ENCODE data around the gene RFC4.

RFC4 gene

DNA sequence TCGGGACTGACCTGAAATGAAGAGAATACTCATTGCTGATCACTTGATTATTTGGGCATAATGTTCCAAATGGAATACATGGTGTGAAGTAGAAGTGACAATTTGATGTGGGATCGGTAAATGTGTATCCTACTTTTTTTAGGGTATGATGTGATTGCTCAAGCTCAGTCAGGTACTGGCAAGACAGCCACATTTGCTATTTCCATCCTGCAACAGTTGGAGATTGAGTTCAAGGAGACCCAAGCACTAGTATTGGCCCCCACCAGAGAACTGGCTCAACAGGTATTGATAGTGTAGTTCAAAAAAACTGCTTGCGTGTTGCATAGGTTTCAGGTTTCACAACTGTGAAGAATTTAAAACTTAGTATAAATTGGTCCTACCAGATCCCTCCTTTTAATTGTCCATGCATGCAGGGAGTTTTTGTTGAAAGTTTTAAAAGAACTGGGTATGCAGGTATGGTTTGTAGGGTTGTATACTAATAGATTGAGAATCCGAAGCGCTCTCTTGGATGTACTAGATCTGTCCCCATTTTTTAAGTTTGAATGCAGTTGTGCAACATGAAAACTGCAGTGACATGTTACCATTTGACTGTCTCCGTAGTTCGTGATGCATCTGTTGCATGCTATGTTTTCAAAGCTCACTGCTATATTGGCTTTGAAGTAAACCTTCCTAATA, 21.3 kb downstream of the RFC4 start:
- TF ChIP-seq, protein P1, sequence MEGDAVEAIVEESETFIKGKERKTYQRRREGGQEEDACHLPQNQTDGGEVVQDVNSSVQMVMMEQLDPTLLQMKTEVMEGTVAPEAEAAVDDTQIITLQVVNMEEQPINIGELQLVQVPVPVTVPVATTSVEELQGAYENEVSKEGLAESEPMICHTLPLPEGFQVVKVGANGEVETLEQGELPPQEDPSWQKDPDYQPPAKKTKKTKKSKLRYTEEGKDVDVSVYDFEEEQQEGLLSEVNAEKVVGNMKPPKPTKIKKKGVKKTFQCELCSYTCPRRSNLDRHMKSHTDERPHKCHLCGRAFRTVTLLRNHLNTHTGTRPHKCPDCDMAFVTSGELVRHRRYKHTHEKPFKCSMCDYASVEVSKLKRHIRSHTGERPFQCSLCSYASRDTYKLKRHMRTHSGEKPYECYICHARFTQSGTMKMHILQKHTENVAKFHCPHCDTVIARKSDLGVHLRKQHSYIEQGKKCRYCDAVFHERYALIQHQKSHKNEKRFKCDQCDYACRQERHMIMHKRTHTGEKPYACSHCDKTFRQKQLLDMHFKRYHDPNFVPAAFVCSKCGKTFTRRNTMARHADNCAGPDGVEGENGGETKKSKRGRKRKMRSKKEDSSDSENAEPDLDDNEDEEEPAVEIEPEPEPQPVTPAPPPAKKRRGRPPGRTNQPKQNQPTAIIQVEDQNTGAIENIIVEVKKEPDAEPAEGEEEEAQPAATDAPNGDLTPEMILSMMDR (IDR thresholded peaks at IDR 0.05; ENCODE audit: low read depth, low read length) = no peak
- H3K4me3 ChIP-seq (ENCODE audit: low read depth, low read length) = peak overlapping the region; percentile 89

GRCh38 chr3:186783731-186784515, 22.4 kb downstream of the RFC4 start:
- TF ChIP-seq, protein P1 (IDR thresholded peaks at IDR 0.05; ENCODE audit: low read depth, low read length) = no peak
- peak overlapping the region; percentile 89 for H3K4me3 ChIP-seq (ENCODE audit: low read depth, low read length)

DNA sequence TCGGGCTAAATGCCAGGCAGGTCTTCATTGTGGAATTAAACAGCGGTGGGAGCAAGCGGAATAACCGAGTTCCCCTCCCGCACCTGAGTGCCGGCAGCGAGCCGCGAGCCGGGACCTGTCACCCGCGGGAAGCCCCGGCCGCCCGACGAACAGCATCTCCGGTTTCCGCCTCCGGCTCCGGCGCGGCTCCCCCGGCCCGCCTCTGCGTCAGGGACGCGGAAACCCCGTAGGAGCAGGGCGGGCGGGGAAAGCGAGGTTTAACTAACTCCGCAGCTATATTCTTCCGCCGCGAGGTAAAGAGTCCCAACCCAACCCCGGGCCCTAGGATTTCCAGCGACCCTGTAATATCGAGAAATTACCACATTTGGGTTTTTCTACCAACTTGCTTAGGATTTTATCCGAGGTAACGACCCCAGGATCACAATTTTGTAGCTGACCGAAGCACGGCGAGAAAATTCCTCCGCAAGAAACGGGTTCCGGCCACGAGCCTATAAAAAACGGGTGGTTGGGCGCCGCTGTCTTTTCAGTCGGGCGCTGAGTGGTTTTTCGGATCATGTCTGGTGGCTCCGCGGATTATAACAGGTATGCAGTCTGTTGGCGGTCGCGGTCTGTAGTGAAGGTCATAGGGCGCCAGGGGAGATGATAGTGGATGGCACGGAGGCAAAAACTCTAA, 23.1 kb downstream of the RFC4 start, which contains the start of gene EIF4A2:
TSS of gene EIF4A2 (plus strand) at position 520 of the 673 bp plus-strand sequence. CDS start at position 554, 34 bp downstream.
- TF ChIP-seq, protein P1 (IDR thresholded peaks at IDR 0.05; ENCODE audit: low read depth, low read length) = no peak
- peak within 1 kb of the TSS; percentile 89 for H3K4me3 ChIP-seq (ENCODE audit: low read depth, low read length)

DNA sequence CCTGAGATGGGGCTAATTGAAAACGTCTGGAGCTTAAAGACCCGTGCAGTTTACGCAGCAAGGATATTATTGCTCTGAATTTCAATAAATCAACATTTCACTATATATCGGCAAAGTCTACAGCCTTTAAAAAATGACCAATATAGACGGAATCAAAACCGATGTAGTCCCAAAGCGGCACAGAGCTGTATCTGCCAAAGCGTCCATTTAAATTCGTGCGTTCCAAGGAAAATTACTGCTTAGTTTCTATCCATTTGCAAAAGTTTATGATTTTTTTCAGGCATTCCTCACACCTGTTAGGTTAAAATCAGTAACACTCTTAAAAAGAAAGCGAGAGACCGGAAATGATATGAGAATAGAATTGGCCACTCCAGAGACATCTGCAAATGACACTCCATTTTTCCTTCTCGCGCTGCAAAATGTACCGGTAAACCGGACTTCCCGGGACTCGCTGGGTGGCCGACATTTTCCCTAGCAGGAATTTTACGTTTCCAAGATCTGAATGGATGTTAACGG, 23.7 kb downstream of the RFC4 start:
- TF ChIP-seq, protein P1 (IDR thresholded peaks at IDR 0.05; ENCODE audit: low read depth, low read length) = no peak
- H3K4me3 ChIP-seq (ENCODE audit: low read depth, low read length) = peak overlapping the region; percentile 89

GRCh38 chr3:186779204-186779603, 27.1 kb downstream of the RFC4 start:
- TF ChIP-seq, protein P1 (IDR thresholded peaks at IDR 0.05; ENCODE audit: low read depth, low read length) = no peak

GRCh38 chr3:186775999-186776398, 30.3 kb downstream of the RFC4 start:
- TF ChIP-seq, protein P1 (IDR thresholded peaks at IDR 0.05; ENCODE audit: low read depth, low read length) = no peak
- no peak overlapping the region for H3K4me3 ChIP-seq (ENCODE audit: low read depth, low read length)

More at GRCh38 chr3:186779204-186779603, 27.1 kb downstream of the RFC4 start:
- H3K4me3 ChIP-seq (ENCODE audit: low read depth, low read length) = no peak overlapping the region
